Activated CD4-positive, alpha-beta T cell treated with anti-CD3 and anti-CD28 coated beads for 1 hour (primary cell): ENCODE results near the gene CDKN1B.
"Not testable (repeated sequence)": the region's sequence is repeated elsewhere in the genome, so short reads cannot be mapped to it uniquely, and the experiment has no call there.

Experiments
- DNase-seq: peaks from one replicate; pipeline ENCODE4 v3.0.0-alpha.2; 2020

CDKN1B gene

GRCh38 chr12:12725086-12725955, 8.2 kb downstream of the CDKN1B start:
- DNase-seq = peak; percentile 80

GRCh38 chr12:12725956-12726554, 8.9 kb downstream of the CDKN1B start:
- DNase-seq = no peak

DNA sequence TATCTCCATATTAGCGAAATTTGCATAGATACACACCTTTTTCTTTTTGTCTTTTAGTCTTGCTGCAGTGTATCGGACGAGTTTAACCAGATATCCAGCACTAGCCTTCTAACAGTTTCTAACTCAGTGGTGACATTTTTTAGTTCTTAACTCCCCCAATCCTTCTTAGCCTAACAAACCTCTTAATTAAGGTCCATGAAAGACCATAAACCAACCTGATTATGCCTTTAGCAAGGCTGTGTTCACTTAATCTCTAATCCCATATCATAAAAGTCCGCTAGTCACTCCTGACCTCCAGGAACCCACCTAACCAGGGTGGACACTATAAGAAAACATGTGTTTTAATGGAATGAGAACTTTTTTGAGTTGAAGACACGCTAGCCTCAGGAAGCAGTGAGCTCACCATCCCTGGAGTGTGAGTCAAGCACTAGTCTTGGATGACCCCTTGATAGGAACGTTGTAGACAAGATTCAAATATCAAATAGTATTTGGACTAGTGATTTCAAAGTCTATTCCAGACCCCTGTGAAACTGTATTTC, 9.5 kb downstream of the CDKN1B start:
- no peak for DNase-seq

DNA sequence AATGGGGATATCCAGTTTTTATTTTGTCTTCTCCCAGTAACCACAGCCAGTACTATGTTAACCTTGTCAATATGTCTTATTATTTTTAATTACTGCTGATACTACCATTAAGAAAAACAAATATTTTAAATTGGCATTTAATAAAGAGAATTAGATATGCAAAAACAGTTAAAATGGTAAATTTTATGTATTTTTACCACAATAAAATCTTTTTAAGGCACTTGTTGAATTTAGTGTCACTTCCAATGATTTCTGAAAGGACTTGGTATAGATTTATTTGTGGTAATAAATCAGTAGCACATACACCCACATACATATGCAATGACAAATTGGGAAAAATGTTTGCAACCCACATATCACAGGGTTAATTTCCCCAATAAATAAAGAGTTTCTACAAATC, 14.0 kb downstream of the CDKN1B start:
- no peak for DNase-seq

DNA sequence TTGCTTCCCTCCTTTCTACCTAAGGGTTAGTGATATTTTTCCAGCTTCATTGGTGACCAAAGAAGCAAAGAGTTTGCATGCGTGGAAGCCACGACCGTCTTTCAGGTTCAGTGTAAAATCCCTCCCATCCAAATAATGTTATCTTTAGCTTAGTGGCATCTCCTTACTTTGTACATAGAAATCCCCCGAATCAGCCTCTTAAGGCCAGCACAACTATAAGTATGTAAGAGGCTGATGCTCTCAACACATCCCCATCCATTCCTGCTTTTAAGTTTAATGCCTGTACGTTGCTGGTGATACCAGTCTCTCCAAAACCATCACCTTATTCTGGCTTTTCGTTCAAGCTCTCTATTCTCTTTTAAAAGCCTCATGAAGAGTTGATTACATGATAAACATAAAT, 14.6 kb downstream of the CDKN1B start:
- no peak for DNase-seq

- no peak for DNase-seq
These were observed 15.9 kb downstream of the CDKN1B start for GRCh38 chr12:12733118-12733517.

GRCh38 chr12:12734054-12734453, 16.9 kb downstream of the CDKN1B start:
- no peak for DNase-seq

GRCh38 chr12:12734561-12735071, 17.4 kb downstream of the CDKN1B start:
- no peak for DNase-seq

GRCh38 chr12:12735301-12735700, 18.1 kb downstream of the CDKN1B start:
- no peak for DNase-seq

GRCh38 chr12:12736759-12737676, 19.9 kb downstream of the CDKN1B start:
- no peak for DNase-seq

- DNase-seq = not testable (repeated sequence)
These were observed 21.0 kb downstream of the CDKN1B start for GRCh38 chr12:12738152-12738551.

DNA sequence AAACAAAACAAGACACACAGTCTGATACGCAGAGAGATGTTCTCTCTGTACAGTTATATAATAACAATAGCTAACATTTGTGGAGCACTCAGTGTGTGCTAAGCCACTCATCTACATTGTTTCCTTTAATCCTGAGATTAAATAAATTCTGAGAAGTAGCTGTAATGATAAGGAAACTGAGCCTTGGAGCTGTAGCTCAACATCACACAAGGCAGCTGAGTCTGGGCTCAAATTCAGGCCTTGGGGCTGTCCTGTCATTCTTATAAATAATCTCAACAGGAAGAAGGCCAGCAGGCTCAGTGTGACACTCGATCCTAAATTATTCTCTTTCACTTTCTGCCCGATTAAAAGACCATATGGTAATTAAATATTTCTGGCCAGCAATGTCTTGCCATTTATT, 24.5 kb downstream of the CDKN1B start:
- no peak for DNase-seq

DNA sequence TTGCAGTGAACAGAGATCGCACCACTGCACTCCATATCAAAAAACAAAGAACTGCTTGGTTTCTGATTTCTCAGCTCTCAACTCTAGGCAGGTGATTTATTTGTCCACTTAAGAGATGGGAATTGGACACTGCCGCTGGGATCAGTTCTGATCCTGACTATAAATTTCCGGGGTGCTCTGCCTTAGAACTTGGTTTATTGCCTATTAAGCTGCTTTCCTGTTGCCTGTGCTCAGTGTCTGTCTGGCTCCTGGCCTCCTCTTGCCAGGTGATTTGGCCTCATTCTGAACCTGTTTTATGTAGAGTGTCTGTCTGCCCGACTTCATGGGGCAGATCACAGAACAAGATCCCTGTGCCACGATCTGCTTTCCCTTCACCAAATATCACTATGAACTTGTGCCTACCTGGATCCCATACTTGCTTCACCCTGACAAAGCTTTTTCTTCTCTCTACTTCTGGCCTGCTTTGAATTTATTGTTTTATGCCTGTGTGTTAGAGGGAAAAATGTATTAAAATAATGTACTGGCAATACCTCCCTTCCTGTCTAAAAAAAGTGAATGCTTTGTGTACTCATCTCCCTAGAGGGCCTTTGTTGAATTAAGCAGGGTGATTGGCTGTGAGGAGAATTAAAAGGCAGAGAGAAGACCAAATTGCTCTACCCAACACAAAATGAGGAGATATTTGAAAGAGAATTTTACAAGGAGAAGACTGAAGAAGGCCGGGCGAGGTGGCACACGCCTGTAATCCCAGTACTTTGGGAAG, 27.6 kb downstream of the CDKN1B start:
- DNase-seq = no peak

- no peak for DNase-seq
These were observed 28.5 kb downstream of the CDKN1B start for GRCh38 chr12:12745576-12746211.

- DNase-seq = no peak
These were observed 30.1 kb downstream of the CDKN1B start for GRCh38 chr12:12747278-12747677.

DNA sequence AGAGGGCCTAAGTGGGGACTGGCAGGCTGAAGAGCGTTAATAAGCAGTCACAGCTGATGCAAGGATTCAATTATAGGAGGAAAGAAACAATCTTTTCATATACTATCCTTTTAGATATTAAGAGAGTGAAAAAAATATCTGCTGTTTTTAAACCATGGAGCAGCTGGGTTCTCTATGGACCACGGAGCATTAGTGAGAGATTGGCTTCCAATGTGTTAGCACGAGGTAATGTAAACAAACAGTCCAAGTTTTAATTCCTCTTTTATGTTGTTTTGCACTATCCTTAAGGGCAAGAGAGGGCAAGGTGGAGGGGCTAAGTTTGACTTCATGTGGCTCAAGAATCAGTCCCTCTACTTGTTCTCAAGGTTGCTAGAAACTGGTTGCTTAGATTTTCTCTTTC, 30.9 kb downstream of the CDKN1B start:
- no peak for DNase-seq

DNA sequence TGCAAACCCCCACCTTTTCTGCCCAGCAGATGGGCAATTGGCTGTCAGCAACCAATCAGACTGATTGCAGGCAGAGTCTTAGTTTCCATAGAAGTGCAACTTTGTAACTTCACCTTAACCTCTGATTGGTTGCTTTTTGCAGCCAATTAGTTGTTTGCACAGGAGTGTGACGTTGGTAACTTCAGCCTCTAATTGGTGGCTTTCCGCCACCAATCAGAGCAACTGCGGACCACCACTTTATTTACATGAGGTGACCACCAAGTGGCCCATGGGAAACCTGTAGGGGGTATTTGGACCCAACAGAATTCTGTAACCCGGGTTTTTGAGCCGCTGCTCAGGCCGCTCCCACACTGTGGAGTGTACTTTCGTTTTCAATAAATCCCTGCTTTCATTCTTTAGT, 32.3 kb downstream of the CDKN1B start:
- DNase-seq = no peak

- DNase-seq = no peak
These were observed 38.8 kb downstream of the CDKN1B start for GRCh38 chr12:12755923-12756322.

DNA sequence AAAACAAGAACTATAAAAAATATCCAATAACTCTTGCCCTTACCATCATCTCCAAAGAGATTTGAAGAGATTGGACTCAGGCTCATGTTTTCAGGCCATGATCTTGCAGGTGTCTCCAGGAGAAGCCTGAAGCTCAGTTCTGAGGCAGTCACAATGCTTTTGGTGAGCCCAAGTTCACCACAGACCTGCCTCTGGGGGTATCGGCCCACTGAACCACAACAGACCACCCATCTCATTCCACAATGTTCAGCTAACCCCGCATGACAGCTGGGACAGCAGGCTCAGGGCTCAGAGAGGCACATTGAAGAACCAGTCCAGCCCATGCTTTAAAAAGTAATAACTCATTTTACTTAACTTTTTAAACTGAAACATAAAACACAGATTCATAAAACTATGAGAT, 40.0 kb downstream of the CDKN1B start:
- DNase-seq = no peak

- no peak for DNase-seq
These were observed 42.2 kb downstream of the CDKN1B start for GRCh38 chr12:12759234-12759915.

- no peak for DNase-seq
These were observed 47.7 kb downstream of the CDKN1B start for GRCh38 chr12:12764824-12765223.
